HG03139 (cell line): ENCODE measurements around the gene COQ9.
"Not testable (repeated sequence)": the region's sequence is repeated elsewhere in the genome, so short reads cannot be mapped to it uniquely, and the experiment has no call there.

ENCODE experiments used
- ATAC-seq: cut with Tn5 transposase; IDR thresholded peaks from one replicate; pipeline ENCODE4 v1.9.1; 2021; ENCODE audit not compliant: unreplicated experiment

The COQ9 gene

DNA sequence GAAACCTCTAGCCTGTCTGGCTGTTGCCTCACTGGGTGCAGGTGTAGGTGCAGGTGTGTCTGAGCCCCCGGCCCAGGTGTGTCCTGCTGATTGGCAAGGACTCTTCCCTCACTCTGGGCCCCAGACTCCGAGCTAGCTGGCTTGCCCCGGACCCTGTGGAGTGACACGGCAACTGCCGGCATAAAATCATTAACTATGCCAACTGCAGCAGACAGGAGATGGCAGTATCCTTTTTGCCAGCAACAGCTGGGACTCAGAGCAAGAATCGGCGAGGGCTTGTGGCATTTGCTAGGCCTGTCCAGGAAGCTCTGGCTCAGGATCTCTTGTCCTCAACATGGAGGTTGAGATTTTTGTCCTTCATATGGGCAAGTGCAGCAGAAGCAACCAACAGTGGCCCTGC lies 20.9 kb upstream of the COQ9 start:
- ATAC-seq: no peak

DNA sequence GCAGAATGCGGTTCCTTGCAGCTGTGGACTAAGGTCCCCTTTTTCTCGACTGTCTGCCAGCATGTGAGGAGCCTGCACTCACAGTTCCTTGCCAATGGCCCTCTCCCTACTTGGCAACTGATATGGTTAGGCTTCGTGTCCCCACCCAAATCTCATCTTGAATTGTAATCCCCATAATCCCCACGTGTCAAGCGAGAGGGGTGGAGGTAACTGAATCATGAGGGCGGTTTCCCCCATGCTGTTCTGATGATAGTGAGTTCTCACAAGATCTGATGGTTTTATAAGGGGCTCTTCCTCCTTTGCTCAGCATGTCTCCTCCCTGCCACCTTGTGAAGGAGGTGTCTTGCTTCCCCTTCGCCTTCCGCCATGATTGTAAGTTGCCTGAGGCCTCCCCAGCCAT lies 20.0 kb upstream of the COQ9 start:
- no peak for ATAC-seq

DNA sequence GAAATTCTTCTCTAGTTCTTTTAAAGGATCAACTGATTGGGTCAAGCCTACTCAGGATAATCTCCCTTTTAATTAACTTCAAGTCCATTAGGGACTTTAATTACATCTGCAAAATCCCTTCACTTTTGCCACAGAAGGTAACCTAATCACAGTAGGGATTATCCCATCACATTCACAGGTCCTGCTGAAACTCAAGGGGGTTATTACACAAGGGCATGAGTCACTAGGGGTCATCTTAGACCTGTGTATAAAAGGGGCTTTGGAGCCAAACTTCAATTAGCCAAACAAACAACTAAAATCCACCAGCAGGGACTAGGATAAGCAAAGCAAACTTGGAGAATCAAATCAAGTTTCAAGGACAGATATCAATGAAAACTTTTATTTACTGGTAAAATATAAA lies 19.5 kb upstream of the COQ9 start:
- ATAC-seq: no peak

DNA sequence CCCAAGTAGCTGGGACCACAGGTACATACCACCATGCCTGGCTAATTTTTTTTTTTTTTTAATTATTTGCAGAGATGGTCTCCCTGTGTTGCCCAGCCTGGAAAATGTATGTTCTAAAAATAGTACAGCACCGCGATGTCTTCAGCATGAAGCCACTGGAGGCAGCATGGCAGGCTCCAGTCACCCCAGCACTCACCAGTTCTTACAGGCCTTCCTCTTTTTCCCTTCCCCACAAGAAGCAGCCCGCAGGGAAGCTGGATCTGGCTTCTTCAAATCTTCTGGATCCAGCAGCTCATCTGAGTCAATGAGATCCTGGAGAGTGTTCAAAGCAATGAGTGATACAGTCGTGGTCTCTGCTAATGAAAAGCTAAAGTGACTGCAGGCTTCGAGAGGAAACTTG lies 16.3 kb upstream of the COQ9 start:
- no peak for ATAC-seq

DNA sequence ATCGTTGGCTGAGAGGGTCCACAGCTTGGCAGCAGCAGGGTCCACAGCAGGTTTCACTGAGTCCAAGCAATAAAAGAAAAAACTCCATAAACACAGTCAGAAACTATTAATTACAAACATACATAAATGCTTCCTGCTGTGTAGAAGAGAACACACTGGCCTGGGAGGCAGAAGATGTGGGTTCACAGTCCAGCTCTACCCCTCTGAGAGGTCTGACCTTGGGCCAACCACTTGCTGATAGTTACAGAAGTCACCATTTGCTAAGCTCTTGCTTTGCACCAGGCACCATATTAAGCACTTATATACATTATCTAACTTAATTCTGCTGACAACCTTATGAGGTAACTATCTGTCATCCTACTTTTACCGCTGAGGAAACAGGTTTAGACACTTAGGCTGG lies 14.8 kb upstream of the COQ9 start:
- ATAC-seq: no peak

DNA sequence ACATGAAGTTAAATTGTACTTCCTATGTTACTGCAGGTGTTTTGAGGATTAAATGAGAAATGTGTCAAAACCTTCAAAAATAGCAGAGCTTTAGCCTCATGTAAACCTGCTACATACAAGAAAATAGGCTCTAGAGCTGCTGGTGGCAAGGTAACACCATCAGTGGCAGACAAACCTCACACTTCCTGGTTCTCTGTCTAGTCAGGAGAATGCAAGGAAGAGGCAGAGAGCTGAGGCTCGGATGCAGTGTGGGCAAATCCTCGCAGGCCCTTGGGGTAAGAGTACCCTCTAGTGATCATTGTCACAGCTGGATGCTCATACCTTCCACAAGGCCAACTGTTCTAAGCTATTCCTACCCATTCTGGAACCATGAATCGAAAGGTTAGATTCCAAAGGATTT lies 14.3 kb upstream of the COQ9 start:
- no peak for ATAC-seq

DNA sequence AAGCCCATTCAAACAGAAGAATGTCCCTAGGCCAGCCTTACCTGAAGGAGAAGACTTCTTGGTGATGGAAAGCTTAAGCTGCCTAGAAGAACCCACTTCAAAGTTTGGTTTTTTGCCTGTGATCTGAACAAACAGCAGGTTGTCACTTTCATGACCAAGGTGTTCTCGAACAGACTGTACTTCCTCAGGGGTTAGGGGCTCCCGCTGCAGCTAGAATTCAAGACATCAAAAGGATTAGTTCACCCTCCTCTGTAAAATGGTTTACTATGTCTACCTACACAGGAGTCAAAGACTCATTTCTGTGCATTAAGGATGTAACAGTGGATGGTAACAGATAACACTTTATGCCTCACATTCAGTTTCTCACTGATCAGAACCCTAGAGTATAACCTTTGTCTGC lies 13.3 kb upstream of the COQ9 start:
- no peak for ATAC-seq

DNA sequence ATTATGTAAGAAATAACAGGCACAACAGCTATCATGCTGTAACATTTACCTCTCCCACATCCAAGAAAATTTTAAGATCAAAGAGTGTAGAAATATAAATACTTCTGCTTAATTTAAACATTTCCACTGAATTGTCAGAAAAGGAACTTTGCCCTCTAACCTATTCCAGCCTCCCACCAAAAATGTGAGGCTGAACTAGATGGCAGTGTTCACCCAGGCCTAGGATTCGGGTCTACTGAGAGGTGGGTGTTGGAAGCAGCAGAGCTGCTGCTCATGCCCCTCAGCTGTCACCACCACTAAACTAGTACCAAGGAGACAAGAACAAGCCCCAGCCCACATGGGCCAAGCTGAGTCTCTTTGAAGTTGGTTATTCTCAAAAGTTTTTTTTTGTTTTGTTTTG lies 11.4 kb upstream of the COQ9 start:
- ATAC-seq: no peak

DNA sequence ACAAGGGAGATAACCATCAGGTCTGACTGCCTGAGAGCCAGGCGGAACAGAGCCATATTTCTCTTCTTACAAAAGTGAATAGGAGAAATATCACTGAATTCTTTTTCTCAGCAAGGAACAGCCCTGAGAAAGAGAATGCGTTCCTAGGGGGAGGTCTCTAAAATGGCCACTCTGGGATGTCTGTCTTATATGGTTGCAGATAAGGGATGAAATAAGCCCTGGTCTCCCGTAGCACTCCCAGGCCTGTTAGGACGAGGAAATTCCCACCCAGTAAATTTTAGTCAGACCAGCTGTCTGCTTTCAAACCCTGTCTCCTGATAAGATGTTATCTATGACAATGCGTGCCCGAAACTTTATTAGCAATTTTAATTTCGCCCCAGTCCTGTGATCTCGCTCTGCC lies 7.3 kb upstream of the COQ9 start:
- ATAC-seq: not testable (repeated sequence)

DNA sequence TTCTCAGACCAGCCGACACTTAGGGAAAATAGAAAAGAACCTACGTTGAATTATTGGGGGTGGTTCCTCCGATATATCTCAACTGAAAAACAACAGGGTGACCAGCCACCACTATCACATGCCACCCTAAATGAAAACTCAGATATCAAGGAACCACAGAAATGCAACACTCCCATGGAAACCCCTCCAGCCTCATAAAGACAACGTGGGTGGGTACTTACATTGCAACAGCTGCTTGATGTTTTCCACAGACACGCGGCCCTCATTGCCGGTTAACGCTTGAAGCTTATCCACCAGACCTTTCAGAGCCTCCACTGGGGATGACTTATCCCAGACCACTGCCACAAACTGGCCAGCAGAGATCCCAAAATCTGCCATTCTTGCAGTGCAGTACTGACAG lies 6.7 kb upstream of the COQ9 start:
- not testable (repeated sequence) for ATAC-seq

DNA sequence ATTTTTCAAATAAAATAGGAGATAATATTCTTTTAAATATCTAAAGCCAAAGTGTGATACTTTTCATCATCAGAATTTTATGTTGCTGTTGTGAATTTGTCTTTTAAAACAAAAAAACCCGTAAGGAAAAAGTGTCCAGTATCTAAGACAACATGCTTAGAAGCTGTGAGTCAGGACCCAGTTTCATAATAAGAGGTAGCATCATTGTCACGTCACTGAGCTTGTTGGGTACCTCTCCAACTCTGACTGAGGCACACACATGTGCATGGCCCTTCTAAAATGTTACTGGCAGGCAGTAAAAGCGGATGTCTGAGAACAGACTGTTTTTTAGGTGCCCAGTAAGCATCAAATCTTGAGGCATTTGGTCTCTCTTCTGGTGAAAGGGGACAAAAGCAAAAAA lies 2.6 kb upstream of the COQ9 start:
- no peak for ATAC-seq

DNA sequence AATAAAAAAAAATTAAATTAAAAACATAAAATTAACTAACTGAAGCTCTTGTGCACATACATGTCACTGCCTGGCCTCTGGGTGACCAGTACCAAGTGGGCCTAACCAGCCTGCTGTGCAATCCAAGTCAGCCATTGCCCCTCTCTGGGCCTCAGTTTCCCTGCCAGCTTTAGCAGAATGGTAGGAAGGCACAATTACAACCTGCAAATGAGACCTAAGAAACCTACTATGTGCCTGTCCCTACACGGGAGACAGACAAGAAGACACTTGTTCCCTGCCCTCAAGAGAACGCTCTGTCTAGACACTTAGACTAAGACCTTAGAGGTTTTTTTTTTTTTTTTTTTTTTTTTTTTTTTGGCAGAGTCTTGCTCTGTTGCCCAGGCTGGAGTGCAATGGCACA lies 1.8 kb upstream of the COQ9 start:
- no peak for ATAC-seq

DNA sequence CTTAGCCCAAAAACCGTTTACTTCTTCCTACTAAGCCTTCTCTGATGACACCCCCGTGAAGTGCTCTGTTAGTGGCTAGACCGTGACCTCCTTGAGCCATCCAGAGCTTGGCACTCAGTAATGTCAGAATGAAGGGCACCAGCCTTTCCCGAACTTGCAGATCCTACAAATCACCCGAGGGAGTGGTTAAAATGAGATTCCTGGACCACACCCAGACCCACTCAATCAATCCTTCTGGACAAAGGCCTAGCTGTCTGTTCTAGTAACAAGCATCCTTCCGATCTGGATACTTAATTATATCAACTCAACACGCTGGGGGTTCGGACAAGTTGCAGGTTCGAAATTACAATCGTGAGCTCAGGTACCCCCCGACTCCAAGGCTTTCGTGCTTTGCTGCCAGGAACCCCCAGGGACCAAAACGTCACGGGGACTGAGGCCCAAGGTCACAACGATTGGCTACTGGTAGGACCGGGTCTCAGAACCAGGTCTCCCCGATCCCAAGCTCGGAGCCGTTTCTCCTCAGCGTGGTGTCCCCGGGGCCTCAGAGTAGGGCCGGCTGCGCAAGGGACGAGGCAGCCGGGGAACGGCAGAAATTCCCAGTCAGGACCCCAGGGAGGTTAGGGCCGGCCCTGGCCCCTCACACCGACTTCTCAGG lies 621 bp upstream of the COQ9 start:
- ATAC-seq: peak; percentile 16

DNA sequence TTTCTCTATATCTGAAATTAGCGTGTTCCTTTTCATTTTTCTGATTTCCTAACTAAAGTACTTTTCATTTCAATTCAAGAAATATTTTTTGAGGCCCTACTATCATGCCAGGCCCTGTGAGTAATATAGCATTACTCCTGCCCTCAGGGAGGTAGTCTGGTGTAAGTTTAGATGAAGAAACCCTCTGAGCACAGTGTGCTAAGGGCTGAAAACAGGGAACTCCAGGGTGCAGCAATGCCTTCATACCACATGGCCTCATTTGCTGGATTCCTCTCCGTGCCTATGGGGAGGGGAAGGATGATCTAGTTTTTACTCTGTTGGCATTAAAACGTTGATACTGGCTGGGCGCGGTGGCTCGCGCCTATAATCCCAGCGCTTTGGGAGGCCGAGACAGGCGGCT lies 4.7 kb downstream of the COQ9 start:
- ATAC-seq: no peak

DNA sequence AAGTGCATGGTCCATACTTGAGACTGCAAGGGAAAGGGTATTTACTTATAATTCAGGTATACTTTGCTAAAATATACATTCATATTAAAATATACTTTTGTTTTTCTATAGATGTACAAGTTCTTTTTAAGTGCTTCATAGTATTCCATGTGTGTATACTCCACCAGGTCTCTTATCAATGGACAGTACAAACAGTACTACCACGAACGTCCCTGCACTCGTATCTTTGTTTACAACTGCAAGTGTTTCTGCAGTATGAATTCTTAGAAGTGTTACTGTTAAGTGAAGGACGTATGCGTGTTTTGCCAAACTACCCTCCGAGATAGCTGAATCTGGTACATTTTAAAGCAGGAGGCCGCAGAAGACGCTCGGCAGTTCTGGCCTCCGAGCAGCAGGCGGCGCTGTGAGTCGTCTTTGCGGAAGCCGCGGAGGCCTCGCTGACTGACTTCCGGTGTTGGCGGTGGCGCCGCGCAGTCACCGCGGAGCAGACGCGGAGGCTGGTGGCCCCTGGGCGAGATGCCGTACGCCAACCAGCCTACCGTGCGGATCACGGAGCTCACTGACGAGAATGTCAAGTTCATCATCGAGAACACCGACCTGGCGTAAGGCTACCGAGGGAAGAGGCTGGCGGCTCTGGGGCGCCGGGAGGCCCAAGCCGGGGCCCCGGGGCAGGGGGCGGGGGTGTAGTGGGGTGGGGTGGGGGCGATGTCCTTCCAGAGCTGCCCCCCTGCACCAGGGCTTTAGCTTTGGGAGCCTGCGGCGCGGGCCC lies 15.1 kb downstream of the COQ9 start, which contains the start of gene POLR2C:
TSS of gene POLR2C (plus strand) at position 471 of the 769 bp plus-strand sequence. CDS start at position 517, 46 bp downstream.
- ATAC-seq: peak; percentile 92

DNA sequence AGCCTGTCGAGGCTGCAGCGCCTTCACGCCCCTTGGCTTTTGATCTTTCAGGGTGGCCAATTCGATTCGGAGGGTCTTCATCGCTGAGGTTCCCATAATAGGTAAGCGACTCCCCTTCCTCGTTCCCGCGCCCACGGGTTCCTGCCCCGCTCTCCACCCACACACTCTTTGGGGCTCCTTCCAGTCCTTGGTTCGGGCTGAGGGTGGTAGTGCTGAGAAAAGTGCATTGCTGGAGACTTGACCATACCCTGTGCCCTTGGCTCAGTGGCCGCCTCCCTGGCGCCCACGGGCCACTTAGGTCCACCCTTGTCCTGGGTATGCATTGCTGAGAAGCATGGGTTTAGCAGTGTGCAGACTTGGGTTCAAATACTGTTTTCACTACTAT lies 15.7 kb downstream of the COQ9 start:
- no peak for ATAC-seq

DNA sequence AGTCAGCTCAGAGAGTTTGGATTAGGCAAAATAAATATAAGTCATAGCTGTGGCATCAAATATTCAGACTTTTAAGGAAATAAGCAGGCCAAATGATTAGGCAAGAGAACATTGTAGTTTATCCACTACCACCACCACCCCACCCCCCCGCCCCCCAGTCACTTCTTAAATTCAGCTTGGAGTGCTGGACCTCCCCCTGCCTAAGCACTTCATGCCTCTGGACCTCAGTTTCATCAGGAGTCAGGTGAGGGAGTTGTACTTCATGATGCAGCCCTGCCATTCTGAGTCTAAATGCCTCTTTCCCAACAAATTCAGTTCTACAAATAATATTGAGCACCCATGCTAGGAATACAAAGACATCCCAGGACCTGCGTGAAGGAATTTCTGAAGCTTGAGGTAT lies 17.2 kb downstream of the COQ9 start:
- ATAC-seq: no peak

DNA sequence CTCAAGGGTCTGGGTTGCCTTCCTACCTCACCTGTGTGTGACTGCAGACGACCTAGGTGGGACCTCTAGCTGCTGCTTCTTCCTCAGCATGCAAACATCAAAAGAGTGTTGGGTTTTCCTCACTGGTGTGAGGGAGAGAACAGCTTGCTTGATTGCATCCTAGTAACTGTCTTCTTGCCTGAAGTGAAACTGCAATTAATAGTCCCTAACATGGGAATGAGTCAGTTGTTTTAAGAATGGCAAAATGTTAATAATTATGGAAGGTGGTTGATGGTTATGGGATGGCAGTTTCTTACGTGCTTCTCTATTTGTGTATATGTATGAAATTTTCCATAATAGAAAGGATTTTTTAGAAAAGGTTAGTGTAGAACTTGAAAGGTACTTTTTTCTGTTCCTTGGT lies 21.1 kb downstream of the COQ9 start:
- ATAC-seq: no peak

DNA sequence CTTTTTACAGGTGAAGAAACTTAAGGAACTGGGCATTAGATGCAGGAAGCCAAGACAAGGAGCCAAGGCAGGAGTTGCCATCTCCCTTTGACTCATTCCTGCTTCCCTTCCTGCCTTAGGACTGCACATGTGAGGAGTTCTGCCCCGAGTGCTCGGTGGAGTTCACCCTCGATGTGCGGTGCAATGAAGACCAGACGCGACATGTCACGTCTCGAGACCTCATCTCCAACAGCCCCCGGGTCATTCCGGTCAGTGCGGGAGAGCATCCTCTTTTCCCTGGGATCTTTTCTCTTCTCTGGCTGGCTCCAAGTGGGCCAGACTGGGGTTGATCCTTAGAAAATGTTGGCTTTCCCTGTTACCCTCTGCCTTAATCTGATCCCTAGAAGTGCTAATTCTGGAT lies 21.8 kb downstream of the COQ9 start:
- no peak for ATAC-seq

DNA sequence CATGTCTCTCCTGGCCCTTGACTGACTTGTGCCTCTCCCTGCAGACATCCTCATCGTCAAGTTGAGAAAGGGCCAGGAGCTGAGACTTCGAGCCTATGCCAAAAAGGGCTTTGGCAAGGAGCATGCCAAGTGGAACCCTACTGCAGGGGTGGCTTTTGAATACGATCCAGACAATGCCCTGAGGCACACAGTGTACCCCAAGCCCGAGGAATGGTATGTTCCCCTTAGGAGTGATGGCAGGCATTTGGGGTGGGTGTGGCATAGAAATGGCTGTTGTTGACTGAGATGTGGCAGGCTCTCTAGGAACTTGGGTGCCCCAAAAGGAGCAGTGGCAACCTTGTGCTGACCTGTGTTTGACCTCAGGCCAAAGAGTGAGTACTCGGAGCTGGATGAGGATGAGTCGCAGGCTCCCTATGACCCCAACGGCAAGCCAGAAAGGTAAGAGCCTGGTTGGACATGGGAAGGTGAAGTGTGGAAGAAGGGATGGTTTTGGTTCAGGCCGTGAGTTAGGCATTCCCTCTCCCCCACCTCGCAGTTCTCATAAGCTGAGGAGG lies 22.7 kb downstream of the COQ9 start:
- ATAC-seq: no peak

DNA sequence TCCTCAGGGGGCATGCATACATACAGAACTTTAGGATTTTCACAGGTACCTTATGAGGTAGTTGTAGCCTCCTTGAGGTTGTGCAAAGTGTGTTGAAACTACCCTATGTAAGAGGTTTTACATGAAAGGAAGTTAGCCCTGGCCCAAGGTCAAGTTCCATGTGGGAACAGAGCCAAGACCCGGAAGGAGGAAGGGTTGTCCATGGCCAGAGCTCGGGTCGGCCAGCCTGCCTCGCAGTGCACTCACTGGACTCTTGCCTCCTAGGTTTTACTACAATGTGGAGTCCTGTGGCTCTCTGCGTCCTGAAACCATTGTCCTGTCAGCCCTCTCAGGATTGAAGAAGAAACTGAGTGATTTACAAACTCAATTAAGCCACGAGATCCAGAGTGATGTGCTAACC lies 23.4 kb downstream of the COQ9 start:
- no peak for ATAC-seq

DNA sequence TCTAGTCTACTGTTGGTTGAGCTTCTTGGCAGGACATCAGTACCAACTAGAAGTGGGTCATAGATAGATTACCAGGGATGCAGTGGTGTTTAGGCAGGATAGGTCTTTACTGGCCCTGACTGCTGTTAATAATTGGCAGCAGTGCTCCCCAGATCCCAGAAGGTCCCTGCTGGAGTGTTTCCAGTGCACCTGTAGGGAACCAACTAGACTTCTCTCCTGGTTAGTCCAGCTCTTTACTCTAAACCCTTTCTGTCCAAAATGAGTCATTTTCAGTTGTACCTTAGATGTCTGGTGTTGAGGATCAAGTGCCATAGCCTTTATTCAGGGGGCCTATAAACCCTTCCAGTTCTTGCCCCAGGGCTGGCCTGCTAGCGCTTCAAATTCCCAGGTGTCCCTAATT lies 23.9 kb downstream of the COQ9 start:
- ATAC-seq: no peak
